ENCODE results near the gene GIMAP5. TPM values are rescaled to one million over a fixed set of nuclear protein-coding genes. Genes with fewer than 3 reads are reported as not detected.

Gene GIMAP5
- total RNA-seq, 1 donor = not detected

DNA sequence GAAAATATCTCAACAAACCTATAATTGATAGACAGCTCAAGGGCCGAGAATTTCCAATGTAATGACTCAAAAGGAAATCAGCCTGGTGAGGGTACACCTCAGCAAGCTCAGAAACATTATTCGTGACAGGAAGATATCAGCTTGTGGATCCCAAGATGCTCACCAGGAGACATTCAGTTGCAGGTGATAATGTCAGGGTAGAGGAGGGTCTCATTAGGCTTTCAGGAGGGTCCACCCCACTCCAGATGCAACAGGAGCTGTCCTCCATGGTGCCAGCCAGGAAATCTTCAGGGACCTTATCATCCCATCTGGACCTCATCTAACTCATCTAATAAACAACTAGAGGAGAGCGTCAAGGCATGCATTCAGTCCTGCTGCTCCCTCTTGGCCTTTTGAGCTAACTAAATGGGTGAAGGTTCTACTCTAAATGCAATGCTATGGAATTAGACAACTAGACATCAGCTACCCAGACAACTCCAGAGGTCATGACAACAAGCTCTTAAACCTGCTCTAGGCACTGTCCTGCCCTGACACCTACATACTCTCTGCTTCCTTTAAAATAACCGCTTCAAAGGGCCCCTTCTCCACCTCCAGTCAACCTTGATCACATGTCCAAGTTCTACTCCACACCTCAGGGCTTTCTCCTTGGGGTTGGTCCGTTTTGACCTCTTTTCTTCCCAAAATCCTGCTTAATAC is 4.3 kb upstream of the GIMAP5 start:
- TF ChIP-seq CTCF (IDR thresholded peaks at IDR 0.05; ENCODE audit: insufficient read depth, low read length) = no peak
- no peak for DNase-seq (ENCODE audit: low read depth)
- H3K4me3 ChIP-seq (ENCODE audit: low read depth, low read length) = no peak overlapping the region

GRCh38 chr7:150733482-150734095 is 3.6 kb upstream of the GIMAP5 start:
- no peak for TF ChIP-seq CTCF (IDR thresholded peaks at IDR 0.05; ENCODE audit: insufficient read depth, low read length)
- no peak for DNase-seq (ENCODE audit: low read depth)
- H3K4me3 ChIP-seq (ENCODE audit: low read depth, low read length) = no peak overlapping the region

DNA sequence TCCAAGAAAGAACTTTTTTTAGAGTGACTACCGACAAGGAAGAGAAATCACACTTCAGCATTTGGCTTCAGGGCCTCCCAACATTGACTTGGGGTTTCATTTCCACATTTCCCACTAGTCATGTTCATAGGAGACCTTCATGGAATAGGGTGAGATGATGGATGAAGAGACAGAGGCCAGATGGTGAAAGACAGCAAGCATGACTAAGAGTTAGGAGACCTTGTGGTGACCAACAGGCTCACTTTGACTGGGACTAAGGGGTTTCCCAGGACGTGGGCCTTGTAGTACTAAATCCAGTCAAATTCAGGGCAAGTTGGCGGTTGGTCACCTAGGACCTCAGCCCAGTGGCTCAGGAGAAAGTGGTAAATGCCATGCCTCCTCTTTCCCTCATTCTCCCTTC is 3.0 kb upstream of the GIMAP5 start:
- TF ChIP-seq CTCF (IDR thresholded peaks at IDR 0.05; ENCODE audit: insufficient read depth, low read length) = no peak
- no peak overlapping the region for H3K4me3 ChIP-seq (ENCODE audit: low read depth, low read length)
- DNase-seq (ENCODE audit: low read depth) = no peak

GRCh38 chr7:150735596-150736358 is 1.4 kb upstream of the GIMAP5 start:
- no peak overlapping the region for H3K4me3 ChIP-seq (ENCODE audit: low read depth, low read length)
- TF ChIP-seq CTCF (IDR thresholded peaks at IDR 0.05; ENCODE audit: insufficient read depth, low read length) = no peak
- DNase-seq (ENCODE audit: low read depth) = no peak

- TF ChIP-seq CTCF (IDR thresholded peaks at IDR 0.05; ENCODE audit: insufficient read depth, low read length) = no peak
- no peak overlapping the region for H3K4me3 ChIP-seq (ENCODE audit: low read depth, low read length)
- no peak for DNase-seq (ENCODE audit: low read depth)
Observed at GRCh38 chr7:150736864-150737263, 354 bp upstream of the GIMAP5 start.

DNA sequence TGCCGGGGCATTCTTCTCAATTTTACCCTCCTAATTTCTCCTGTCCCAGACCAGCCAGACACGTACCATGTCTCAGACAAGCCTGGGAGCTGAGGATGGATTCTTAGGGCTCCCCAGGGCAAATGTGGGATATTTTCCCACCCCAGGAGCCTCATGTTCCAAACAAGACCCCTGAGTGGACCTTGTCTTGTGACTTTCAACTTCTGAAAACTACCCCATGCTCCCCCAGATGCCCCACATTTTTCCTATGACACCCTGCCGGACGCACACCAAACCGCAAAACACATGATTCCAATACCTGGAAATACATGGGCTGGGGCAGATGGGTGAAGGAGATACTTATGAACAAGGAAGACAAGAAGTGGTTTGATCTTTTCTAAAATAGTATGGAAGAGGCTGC is 874 bp downstream of the GIMAP5 start:
- TF ChIP-seq CTCF (IDR thresholded peaks at IDR 0.05; ENCODE audit: insufficient read depth, low read length) = no peak
- H3K4me3 ChIP-seq (ENCODE audit: low read depth, low read length) = no peak overlapping the region
- DNase-seq (ENCODE audit: low read depth) = no peak

All from fibroblast of the aortic adventitia (primary cell).